Measurements from ENCODE around the gene DLST.

Gene DLST

GRCh38 chr14:74881431-74882102 is at the start of gene DLST:
Gene DLST (plus strand): TSS chr14:74881916. CDS start chr14:74881954, 38 bp downstream.
- peak; percentile 92 for DNase-seq

DNA sequence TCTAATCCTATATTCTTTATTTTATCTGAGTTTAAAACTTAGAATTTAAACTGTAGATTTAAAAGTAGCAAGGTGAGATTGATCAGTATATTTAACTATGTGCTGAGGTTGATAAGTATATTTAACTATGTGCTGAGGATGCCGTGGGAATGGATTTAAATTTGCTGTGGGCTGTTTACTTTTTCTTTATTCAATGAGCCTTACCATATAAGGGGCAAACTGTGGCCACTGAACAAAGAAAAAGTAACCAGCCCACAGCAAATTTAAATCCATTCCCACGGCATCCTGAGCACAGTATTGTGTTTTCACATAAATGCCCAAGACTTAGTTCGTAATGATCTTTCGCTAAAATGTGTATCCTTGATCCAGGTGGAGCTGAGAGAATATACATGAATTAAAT is 48.9 kb upstream of the DLST start:
- no peak for DNase-seq

GRCh38 chr14:74834692-74835392 is 46.9 kb upstream of the DLST start:
- no peak for DNase-seq

- no peak for DNase-seq
Measured at GRCh38 chr14:74835645-74836250, 46.0 kb upstream of the DLST start.

- DNase-seq, result no peak
Measured at GRCh38 chr14:74836251-74836960, 45.3 kb upstream of the DLST start.

DNA sequence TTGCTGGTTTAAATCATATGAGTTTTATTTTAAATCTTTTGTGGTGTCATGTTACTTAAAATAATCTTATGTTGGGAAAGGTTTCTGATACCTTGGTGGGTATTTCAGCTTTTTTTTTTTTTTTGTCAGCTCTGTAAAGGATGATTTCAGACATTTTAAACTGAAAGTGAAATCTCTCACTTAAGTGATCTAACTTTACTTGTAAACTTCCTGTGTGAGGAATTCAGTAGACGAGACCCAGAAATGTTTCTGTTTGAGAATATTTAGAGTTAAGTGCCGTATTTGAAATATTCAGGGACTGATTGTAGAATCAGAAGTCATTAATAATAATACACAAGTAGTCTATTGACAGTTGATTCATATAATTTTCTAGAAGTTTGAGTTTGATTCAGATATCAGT is 43.5 kb upstream of the DLST start:
- no peak for DNase-seq

DNA sequence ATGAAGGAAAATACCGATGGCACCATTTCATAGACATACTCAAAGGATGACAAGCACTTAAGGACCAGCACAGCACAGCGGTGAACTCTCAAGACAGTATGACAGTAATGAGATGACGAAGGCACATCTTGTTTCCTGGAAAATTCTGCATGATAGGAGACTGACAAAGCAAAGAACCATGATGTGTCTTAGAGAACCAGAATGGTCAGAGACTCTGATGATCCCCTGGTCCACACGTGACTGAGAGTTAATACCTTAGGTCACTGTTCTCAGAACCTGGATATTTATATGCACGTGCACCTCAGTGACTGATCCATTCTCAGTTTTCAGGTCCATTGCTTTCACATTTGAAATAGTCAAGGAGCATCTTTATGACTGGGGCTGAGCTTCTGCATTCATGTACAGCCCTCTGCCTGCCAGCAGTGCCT is 41.1 kb upstream of the DLST start:
- DNase-seq, result no peak

DNA sequence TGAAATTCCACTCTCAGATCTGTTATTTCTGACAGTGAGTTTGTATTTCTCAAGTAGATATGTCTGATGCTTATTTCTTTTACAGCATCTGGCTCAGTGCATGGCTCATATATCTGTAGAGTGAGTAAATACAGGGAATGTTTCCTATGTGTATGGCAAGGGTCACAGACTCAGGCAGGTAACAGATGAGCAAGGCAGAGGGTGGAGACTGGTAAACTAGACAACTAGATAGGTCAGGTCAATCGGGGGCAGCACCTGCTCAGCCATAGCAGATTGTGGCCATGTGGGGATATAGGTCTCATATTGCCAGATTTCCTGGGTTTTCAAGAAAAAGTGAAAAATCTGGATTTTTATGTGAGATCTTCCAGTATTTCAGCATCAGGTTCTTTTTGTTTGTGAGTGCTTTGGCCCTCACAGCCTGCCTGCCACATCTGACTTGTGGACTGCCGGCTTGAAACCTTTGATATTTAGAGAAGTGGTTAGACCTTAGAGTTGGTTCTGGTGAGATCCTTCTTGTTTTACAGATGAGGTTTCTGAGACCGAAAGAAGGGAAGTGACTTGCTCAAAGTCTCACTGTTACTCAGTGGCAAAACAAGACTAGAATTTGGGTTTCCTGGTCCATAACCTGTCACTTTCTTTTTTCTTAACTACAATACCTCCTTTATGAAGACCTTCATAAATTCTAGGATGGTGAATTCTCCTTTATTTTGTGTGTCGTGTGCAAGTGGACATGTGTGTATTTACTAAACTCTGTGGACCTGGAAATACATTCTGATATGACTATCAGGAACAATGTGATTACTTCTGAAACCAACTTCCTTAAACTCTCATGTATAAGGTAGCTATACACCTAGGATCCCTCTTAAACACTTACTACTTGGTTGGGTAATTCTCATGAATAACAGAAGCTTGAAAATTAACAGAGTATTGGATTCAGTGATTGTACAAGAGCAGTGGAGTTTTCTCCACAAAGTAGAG is 40.2 kb upstream of the DLST start:
- DNase-seq, result peak; percentile 34

DNA sequence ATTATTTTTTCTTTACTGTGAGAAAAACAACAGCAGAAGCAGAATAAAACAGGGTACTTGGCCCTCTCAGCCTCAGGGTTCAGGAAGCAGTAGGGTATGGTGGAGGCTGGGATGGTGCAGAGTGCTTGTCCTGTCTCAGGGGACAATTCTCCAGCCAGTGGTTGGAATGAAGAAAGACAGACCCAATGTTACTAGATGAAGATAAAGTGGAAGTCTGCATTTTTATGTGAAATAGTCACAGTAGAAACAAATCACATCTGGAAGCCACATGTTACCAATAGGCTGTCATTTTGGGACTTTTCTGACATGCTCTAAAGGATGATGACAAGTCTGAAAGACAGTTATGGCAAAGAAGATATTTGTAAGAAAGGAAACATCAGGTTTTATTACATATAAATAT is 38.1 kb upstream of the DLST start:
- no peak for DNase-seq

DNA sequence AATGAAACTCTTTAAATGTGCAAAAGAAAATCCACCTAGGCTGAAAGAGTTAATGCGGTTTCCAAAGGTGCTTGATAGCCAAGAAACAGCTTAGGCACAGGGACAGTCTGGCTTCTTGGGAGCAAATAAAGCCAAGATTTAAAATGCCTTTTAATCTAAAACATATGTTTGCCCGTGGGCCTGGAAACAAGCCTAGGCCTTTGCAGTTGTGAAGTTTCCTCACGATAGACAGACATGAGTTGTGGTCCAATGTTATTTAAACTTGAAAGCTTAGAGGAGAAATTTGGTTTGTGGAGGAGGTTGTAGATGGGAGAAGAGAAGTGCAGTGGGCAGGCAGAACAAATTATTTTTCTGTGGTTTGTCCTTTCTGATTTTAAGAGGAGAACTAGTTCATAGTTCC is 35.5 kb upstream of the DLST start:
- DNase-seq, result no peak

- DNase-seq, result no peak
Measured at GRCh38 chr14:74846968-74847665, 34.6 kb upstream of the DLST start.

GRCh38 chr14:74848768-74849167 is 32.9 kb upstream of the DLST start:
- no peak for DNase-seq

GRCh38 chr14:74852922-74853530 is 28.7 kb upstream of the DLST start:
- DNase-seq, result no peak

- DNase-seq, result no peak
Measured at GRCh38 chr14:74853581-74853980, 28.1 kb upstream of the DLST start.

- no peak for DNase-seq
Measured at GRCh38 chr14:74855021-74855420, 26.7 kb upstream of the DLST start.

GRCh38 chr14:74855945-74856344 is 25.8 kb upstream of the DLST start:
- DNase-seq, result no peak

DNA sequence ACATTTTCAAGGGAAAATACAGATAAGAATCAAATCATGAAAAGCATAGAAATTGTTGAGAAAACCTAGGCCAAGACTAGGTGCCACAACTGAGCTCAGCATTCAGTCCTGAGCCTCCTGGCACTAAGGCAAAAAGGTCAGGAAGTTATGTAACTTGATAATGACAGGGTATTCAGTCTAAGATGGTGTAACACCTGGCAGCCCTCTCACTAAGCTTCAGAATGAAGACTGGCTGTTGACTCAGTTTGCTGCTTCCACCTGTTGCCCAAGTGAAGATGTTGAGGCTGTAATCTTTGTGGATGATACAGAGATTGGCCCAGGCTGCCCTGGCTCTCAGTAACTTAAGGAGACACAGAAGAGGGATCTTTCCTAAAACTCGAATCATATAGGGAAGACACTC is 25.4 kb upstream of the DLST start:
- no peak for DNase-seq

DNA sequence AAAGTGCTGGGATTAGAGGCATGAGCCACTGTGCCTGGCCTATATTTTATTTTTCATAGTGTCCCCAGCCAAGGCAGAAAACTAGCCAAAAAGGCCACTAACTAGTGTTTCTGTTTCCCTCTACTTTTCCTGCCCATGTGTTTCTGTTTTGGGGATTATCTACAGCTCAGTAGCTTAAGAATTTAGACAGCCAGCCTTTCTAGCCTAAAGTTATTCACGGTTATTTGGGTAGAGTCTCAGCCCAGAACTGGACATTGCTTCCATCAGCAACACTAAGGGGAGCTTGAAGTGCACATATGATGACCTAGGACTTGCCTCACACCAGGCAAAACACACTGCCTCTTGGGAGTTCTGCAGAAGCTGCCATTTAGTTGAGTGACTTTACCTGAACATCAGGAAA is 23.7 kb upstream of the DLST start:
- DNase-seq, result no peak

GRCh38 chr14:74859757-74860552 is 21.8 kb upstream of the DLST start:
- DNase-seq, result no peak
